SK-N-SH treated with all-trans-retinoic acid at 6 μM for 48 hours (cell line): ENCODE measurements around the gene PRR23B.

Experiments
- ATAC-seq: fragments of 200-7000 bp; cut with Tn5 transposase; 3 replicates; pipeline ENCODE4 v1.9.1; 2020; ENCODE audit warnings: mild to moderate bottlenecking, moderate library complexity
- ARNTL ChIP-seq: fragments of 450-650 bp; formaldehyde crosslinking; IDR thresholded peaks from 2 replicates; pipeline ENCODE4 v1.5.0; 2020; ENCODE audit warnings: low read depth, mild to moderate bottlenecking, moderate library complexity, borderline replicate concordance
- BACH2 ChIP-seq: fragments of 250-450 bp; sonication (Bioruptor Pico); IDR thresholded peaks from 2 replicates; pipeline ENCODE4 v1.9.0; 2021; ENCODE audit warnings: mild to moderate bottlenecking, borderline replicate concordance
- CSDC2 ChIP-seq: fragments of 250-450 bp; sonication (Bioruptor Pico); IDR thresholded peaks from 2 replicates; pipeline ENCODE4 v1.5.0; 2020; ENCODE audit warnings: mild to moderate bottlenecking, moderate library complexity
- ESRRG ChIP-seq: fragments of 250-450 bp; sonication (Bioruptor Pico); IDR thresholded peaks from 2 replicates; pipeline ENCODE4 v1.6.1; 2021; ENCODE audit warnings: mild to moderate bottlenecking
- GLIS3 ChIP-seq: fragments of 250-450 bp; sonication (Bioruptor Pico); IDR thresholded peaks from 2 replicates; pipeline ENCODE4 v1.5.0; 2020; ENCODE audit warnings: mild to moderate bottlenecking, moderate library complexity
- ISL1 ChIP-seq: fragments of 250-450 bp; sonication (Bioruptor Pico); IDR thresholded peaks from 2 replicates; pipeline ENCODE4 v2.1.2; 2022; ENCODE audit warnings: mild to moderate bottlenecking, moderate library complexity
- OSR1 ChIP-seq: fragments of 250-450 bp; sonication (Bioruptor Pico); IDR thresholded peaks from 2 replicates; pipeline ENCODE4 v1.8.0; 2022; ENCODE audit warnings: moderate library complexity, mild to moderate bottlenecking, inconsistent platforms
- PPARA ChIP-seq: fragments of 250-450 bp; sonication (Bioruptor Pico); IDR thresholded peaks from 2 replicates; pipeline ENCODE4 v1.5.0; 2020; ENCODE audit warnings: mild to moderate bottlenecking, borderline replicate concordance
- RARB ChIP-seq: fragments of 250-450 bp; sonication (Bioruptor Pico); IDR thresholded peaks from 2 replicates; pipeline ENCODE4 v1.8.0; 2021; ENCODE audit warnings: mild to moderate bottlenecking, moderate library complexity
- TCF4 ChIP-seq: fragments of 250-450 bp; sonication (Bioruptor Pico); IDR thresholded peaks from 2 replicates; pipeline ENCODE4 v1.8.0; 2021; ENCODE audit warnings: mild to moderate bottlenecking, moderate library complexity, borderline replicate concordance
- TOX ChIP-seq: fragments of 250-450 bp; sonication (Bioruptor Pico); IDR thresholded peaks from 2 replicates; pipeline ENCODE4 v1.8.0; 2021; ENCODE audit warnings: mild to moderate bottlenecking, moderate library complexity, borderline replicate concordance
- ZC3H10 ChIP-seq: fragments of 250-450 bp; sonication (Bioruptor Pico); IDR thresholded peaks from 2 replicates; pipeline ENCODE4 v1.5.1; 2021; ENCODE audit warnings: mild to moderate bottlenecking, moderate library complexity
- ZFP3 ChIP-seq: fragments of 250-450 bp; sonication (Bioruptor Pico); IDR thresholded peaks from 2 replicates; pipeline ENCODE4 v1.5.0; 2020; ENCODE audit warnings: mild to moderate bottlenecking, moderate library complexity
- ZFP30 ChIP-seq: fragments of 450-650 bp; formaldehyde crosslinking; IDR thresholded peaks from 2 replicates; pipeline ENCODE4 v1.5.0; 2022; ENCODE audit warnings: mild to moderate bottlenecking, moderate library complexity
- ZNF565 ChIP-seq: fragments of 450-650 bp; formaldehyde crosslinking; conservative IDR thresholded peaks from 2 replicates; pipeline ENCODE4 v1.5.0; 2020; ENCODE audit warnings: low read depth, mild to moderate bottlenecking, moderate library complexity
- ZNF70 ChIP-seq: fragments of 450-650 bp; formaldehyde crosslinking; IDR thresholded peaks from 2 replicates; pipeline ENCODE4 v1.5.0; 2020; ENCODE audit warnings: mild to moderate bottlenecking, moderate library complexity
- ZNF8 ChIP-seq: fragments of 450-650 bp; formaldehyde crosslinking; IDR thresholded peaks from 2 replicates; pipeline ENCODE4 v1.5.0; 2020; ENCODE audit warnings: mild to moderate bottlenecking, moderate library complexity
- TF ChIP-seq, protein P1 (sequence below): fragments of 250-450 bp; sonication (Bioruptor Pico); IDR thresholded peaks from 2 replicates; pipeline ENCODE4 v1.8.0; 2020; ENCODE audit warnings: mild to moderate bottlenecking, moderate library complexity, borderline replicate concordance
- TF ChIP-seq, protein P2 (sequence below): fragments of 250-450 bp; sonication (Bioruptor Pico); IDR thresholded peaks from 2 replicates; pipeline ENCODE4 v1.5.1; 2020; ENCODE audit warnings: low read depth, mild to moderate bottlenecking, moderate library complexity
- TF ChIP-seq, protein P3 (sequence below): fragments of 250-450 bp; sonication (Bioruptor Pico); IDR thresholded peaks from 2 replicates; pipeline ENCODE4 v1.5.1; 2021; ENCODE audit warnings: mild to moderate bottlenecking, moderate library complexity
- TF ChIP-seq, protein P4 (sequence below): fragments of 250-450 bp; sonication (Bioruptor Pico); IDR thresholded peaks from 2 replicates; pipeline ENCODE4 v1.8.0; 2021; ENCODE audit warnings: low read depth, mild to moderate bottlenecking, moderate library complexity, borderline replicate concordance

Gene PRR23B

GRCh38 chr3:139005356-139005993 lies 15.3 kb downstream of the PRR23B start:
- no peak for TF ChIP-seq RARB (CRISPR knock-in tag)
- TF ChIP-seq ARNTL (CRISPR knock-in tag) = no peak
- no peak for TF ChIP-seq CSDC2 (CRISPR knock-in tag)
- TF ChIP-seq, protein P1, sequence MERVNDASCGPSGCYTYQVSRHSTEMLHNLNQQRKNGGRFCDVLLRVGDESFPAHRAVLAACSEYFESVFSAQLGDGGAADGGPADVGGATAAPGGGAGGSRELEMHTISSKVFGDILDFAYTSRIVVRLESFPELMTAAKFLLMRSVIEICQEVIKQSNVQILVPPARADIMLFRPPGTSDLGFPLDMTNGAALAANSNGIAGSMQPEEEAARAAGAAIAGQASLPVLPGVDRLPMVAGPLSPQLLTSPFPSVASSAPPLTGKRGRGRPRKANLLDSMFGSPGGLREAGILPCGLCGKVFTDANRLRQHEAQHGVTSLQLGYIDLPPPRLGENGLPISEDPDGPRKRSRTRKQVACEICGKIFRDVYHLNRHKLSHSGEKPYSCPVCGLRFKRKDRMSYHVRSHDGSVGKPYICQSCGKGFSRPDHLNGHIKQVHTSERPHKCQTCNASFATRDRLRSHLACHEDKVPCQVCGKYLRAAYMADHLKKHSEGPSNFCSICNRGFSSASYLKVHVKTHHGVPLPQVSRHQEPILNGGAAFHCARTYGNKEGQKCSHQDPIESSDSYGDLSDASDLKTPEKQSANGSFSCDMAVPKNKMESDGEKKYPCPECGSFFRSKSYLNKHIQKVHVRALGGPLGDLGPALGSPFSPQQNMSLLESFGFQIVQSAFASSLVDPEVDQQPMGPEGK (CRISPR knock-in tag) = no peak
- no peak for TF ChIP-seq ZFP3 (CRISPR knock-in tag)
- TF ChIP-seq ZNF70 (CRISPR knock-in tag) = no peak
- TF ChIP-seq, protein P2, sequence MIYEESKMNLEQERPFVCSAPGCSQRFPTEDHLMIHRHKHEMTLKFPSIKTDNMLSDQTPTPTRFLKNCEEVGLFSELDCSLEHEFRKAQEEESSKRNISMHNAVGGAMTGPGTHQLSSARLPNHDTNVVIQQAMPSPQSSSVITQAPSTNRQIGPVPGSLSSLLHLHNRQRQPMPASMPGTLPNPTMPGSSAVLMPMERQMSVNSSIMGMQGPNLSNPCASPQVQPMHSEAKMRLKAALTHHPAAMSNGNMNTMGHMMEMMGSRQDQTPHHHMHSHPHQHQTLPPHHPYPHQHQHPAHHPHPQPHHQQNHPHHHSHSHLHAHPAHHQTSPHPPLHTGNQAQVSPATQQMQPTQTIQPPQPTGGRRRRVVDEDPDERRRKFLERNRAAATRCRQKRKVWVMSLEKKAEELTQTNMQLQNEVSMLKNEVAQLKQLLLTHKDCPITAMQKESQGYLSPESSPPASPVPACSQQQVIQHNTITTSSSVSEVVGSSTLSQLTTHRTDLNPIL (CRISPR knock-in tag) = no peak
- no peak for TF ChIP-seq TOX
- no peak for ATAC-seq

DNA sequence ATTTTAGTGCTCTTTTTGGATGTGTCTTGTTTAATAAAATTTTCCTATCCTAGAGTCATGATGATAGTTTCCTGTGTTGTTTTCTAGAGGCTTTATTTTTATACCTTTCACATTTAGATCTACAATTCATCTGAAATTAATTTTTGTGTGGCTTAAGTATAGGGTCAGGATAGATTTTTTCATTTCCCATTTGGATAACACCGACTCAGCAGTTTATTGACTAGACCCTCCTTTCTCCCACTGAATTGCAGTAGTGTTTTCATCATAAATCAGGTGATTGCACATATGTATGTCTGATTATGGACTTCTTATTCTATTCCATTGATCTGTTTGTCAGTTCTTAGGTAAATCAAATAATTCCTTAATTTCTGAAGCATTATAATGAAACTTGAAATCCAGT lies 25.0 kb downstream of the PRR23B start:
- TF ChIP-seq ZNF8 (CRISPR knock-in tag) = no peak
- no peak for TF ChIP-seq CSDC2 (CRISPR knock-in tag)
- TF ChIP-seq ISL1 (CRISPR knock-in tag) = no peak
- TF ChIP-seq ZFP3 (CRISPR knock-in tag) = no peak
- TF ChIP-seq BACH2 (CRISPR knock-in tag) = no peak
- no peak for TF ChIP-seq GLIS3 (CRISPR knock-in tag)
- no peak for ATAC-seq

- no peak for ATAC-seq
Observed at GRCh38 chr3:138987181-138987580, 33.5 kb downstream of the PRR23B start.

GRCh38 chr3:138985932-138986331 lies 34.8 kb downstream of the PRR23B start:
- no peak for ATAC-seq
- TF ChIP-seq ZFP30 = no peak
- no peak for TF ChIP-seq TCF4 (CRISPR knock-in tag)
- TF ChIP-seq BACH2 (CRISPR knock-in tag) = no peak
- TF ChIP-seq, protein P3, sequence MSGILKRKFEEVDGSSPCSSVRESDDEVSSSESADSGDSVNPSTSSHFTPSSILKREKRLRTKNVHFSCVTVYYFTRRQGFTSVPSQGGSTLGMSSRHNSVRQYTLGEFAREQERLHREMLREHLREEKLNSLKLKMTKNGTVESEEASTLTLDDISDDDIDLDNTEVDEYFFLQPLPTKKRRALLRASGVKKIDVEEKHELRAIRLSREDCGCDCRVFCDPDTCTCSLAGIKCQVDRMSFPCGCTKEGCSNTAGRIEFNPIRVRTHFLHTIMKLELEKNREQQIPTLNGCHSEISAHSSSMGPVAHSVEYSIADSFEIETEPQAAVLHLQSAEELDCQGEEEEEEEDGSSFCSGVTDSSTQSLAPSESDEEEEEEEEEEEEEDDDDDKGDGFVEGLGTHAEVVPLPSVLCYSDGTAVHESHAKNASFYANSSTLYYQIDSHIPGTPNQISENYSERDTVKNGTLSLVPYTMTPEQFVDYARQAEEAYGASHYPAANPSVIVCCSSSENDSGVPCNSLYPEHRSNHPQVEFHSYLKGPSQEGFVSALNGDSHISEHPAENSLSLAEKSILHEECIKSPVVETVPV (CRISPR knock-in tag) = no peak
- TF ChIP-seq ISL1 (CRISPR knock-in tag) = no peak
- no peak for TF ChIP-seq OSR1 (CRISPR knock-in tag)
- TF ChIP-seq, protein P1 (CRISPR knock-in tag) = no peak
- no peak for TF ChIP-seq CSDC2 (CRISPR knock-in tag)
- TF ChIP-seq ARNTL (CRISPR knock-in tag) = no peak
- TF ChIP-seq ZC3H10 (CRISPR knock-in tag) = no peak
- TF ChIP-seq ZFP3 (CRISPR knock-in tag) = no peak
- no peak for TF ChIP-seq ZNF8 (CRISPR knock-in tag)

More at GRCh38 chr3:138987181-138987580, 33.5 kb downstream of the PRR23B start:
- TF ChIP-seq, protein P2 (CRISPR knock-in tag) = no peak
- TF ChIP-seq CSDC2 (CRISPR knock-in tag) = no peak
- TF ChIP-seq, protein P4, sequence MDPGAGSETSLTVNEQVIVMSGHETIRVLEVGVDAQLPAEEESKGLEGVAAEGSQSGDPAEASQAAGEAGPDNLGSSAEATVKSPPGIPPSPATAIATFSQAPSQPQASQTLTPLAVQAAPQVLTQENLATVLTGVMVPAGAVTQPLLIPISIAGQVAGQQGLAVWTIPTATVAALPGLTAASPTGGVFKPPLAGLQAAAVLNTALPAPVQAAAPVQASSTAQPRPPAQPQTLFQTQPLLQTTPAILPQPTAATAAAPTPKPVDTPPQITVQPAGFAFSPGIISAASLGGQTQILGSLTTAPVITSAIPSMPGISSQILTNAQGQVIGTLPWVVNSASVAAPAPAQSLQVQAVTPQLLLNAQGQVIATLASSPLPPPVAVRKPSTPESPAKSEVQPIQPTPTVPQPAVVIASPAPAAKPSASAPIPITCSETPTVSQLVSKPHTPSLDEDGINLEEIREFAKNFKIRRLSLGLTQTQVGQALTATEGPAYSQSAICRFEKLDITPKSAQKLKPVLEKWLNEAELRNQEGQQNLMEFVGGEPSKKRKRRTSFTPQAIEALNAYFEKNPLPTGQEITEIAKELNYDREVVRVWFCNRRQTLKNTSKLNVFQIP (CRISPR knock-in tag) = no peak
- no peak for TF ChIP-seq ARNTL (CRISPR knock-in tag)
- TF ChIP-seq ZNF565 = no peak
- TF ChIP-seq PPARA (CRISPR knock-in tag) = no peak
- TF ChIP-seq ZC3H10 (CRISPR knock-in tag) = no peak
- TF ChIP-seq, protein P3 (CRISPR knock-in tag) = no peak
- TF ChIP-seq ZFP30 = no peak
- TF ChIP-seq ZNF8 (CRISPR knock-in tag) = no peak
- TF ChIP-seq ZNF70 (CRISPR knock-in tag) = no peak
- no peak for TF ChIP-seq TOX
- TF ChIP-seq BACH2 (CRISPR knock-in tag) = no peak
- TF ChIP-seq OSR1 (CRISPR knock-in tag) = no peak
- TF ChIP-seq ESRRG (CRISPR knock-in tag) = no peak
- TF ChIP-seq ZFP3 (CRISPR knock-in tag) = no peak
- TF ChIP-seq RARB (CRISPR knock-in tag) = no peak
